ENCODE measurements around the gene TMC7. TPM values are rescaled to one million over a fixed set of nuclear protein-coding genes. Genes with fewer than 3 reads are reported as not detected.

The TMC7 gene
- total and polyA plus RNA-seq, 2 of the 13 experiments (the other 11 are each of a cell fraction or from before 2014, with no cell fraction given), result 1.2 to 5.1 TPM

GRCh38 chr16:19027416-19027815 lies 43.7 kb downstream of the TMC7 start (continued):
- TF ChIP-seq ZNF276 (CRISPR knock-in tag; IDR thresholded peaks at IDR 0.05; ENCODE audit: low read depth) (no peak), ZNF720 (CRISPR knock-in tag; IDR thresholded peaks at IDR 0.05) (no peak), HDAC2 (CRISPR knock-in tag; IDR thresholded peaks at IDR 0.05) (no peak), SNAPC5 (CRISPR knock-in tag; IDR thresholded peaks at IDR 0.05; ENCODE audit: borderline replicate concordance) (no peak), CENPX (CRISPR knock-in tag; IDR thresholded peaks at IDR 0.05) (no peak), NR3C1 (CRISPR knock-in tag; IDR thresholded peaks at IDR 0.05) (no peak), HOMEZ (CRISPR knock-in tag; IDR thresholded peaks at IDR 0.05; ENCODE audit: low read depth) (no peak), ESRRA (CRISPR knock-in tag; IDR thresholded peaks at IDR 0.05; ENCODE audit: low read depth) (no peak), ZNF629 (CRISPR knock-in tag; conservative IDR thresholded peaks at IDR 0.05) (no peak), ZNF451 (CRISPR knock-in tag; IDR thresholded peaks at IDR 0.05) (no peak), HDAC1 (CRISPR knock-in tag; IDR thresholded peaks at IDR 0.05) (no peak), DNMT3B (CRISPR knock-in tag; conservative IDR thresholded peaks at IDR 0.05) (no peak), IRF9 (CRISPR knock-in tag; IDR thresholded peaks at IDR 0.05; ENCODE audit: borderline replicate concordance) (no peak)
